H1 (cell line): Measurements from ENCODE around the gene SGCD. TPM values are rescaled to one million over a fixed set of nuclear protein-coding genes. Genes with fewer than 3 reads are reported as not detected.

Source experiments
- CTCF ChIA-PET: fragments of 300-600 bp; sonication (Branson Sonifier 250); formaldehyde crosslinking; loops from one replicate; lab custom pipeline; 2021; ENCODE audit not compliant: partially characterized antibody; lab: Charles Lee
- POLR2A ChIA-PET: fragments of 300-600 bp; sonication (Branson Sonifier 250); formaldehyde crosslinking; loops from one replicate; lab custom pipeline; 2021; ENCODE audit warnings: inconsistent platforms; ENCODE audit not compliant: partially characterized antibody; lab: Charles Lee
- DNase-seq, 2 experiments: peaks; one replicate each; pipeline versions ENCODE4 v3.0.0 to v3.0.0-alpha.2; 2010 to 2022; ENCODE audit warnings: low spot score in 2 of 2, low read depth in 1 of 2, mixed read lengths in 1 of 2
- FAIRE-seq: peaks from 2 replicates; lab custom pipeline; 2011; peaks lifted over from hg19 to GRCh38; lab: Jason Lieb, UNC
- H2AFZ ChIP-seq: 2 replicates; pipeline ENCODE4 v1.8.1; 2012; ENCODE audit warnings: low read length, inconsistent platforms
- H2AK5ac ChIP-seq: 2 replicates; pipeline ENCODE4 v1.6.1; 2013; ENCODE audit warnings: low read depth, low read length
- H2BK120ac ChIP-seq: replicated peaks from 2 replicates; pipeline ENCODE3; 2013; ENCODE audit warnings: low read depth, low read length, inconsistent platforms
- H2BK12ac ChIP-seq: 2 replicates; pipeline ENCODE4 v1.6.1; 2013; ENCODE audit warnings: low read depth, low read length
- H2BK15ac ChIP-seq: 2 replicates; pipeline ENCODE4 v1.6.1; 2013; ENCODE audit warnings: low read length
- H2BK20ac ChIP-seq: 2 replicates; pipeline ENCODE4 v1.6.1; 2013; ENCODE audit warnings: low read length
- H2BK5ac ChIP-seq: 2 replicates; pipeline ENCODE4 v1.6.1; 2013; ENCODE audit warnings: low read depth, low read length
- H3K14ac ChIP-seq: 2 replicates; pipeline ENCODE4 v1.6.1; 2013; ENCODE audit warnings: inconsistent platforms; ENCODE audit not compliant: insufficient read length
- H3K18ac ChIP-seq: 2 replicates; pipeline ENCODE4 v1.6.1; 2013; ENCODE audit warnings: low read length; ENCODE audit errors: extremely low read depth
- H3K23ac ChIP-seq: 2 replicates; pipeline ENCODE4 v1.6.1; 2013; ENCODE audit warnings: inconsistent platforms; ENCODE audit not compliant: insufficient read length
- H3K23me2 ChIP-seq: 2 replicates; pipeline ENCODE4 v1.6.1; 2013; ENCODE audit warnings: low read depth, low read length
- H3K27ac ChIP-seq: 2 replicates; pipeline ENCODE4 v1.6.1; 2011; ENCODE audit warnings: low read depth, low read length, inconsistent platforms
- H3K27me3 ChIP-seq, 4 experiments: replicated peaks in 1 of 4; 1 replicate in 1 of 4; 2 replicates in 3 of 4; pipeline versions ENCODE4 v1.6.1 to v1.8.1; 2011 to 2013; ENCODE audit warnings: low read length in 3 of 4, mild to moderate bottlenecking in 3 of 4, inconsistent platforms in 2 of 4, mixed read lengths in 2 of 4, moderate library complexity in 1 of 4; ENCODE audit not compliant: control insufficient read depth in 3 of 4, insufficient read depth in 3 of 4; ENCODE audit errors: extremely low read depth in 1 of 4
- H3K36me3 ChIP-seq, 4 experiments: 2 replicates each; pipeline versions ENCODE4 v1.6.1 to v1.8.1; 2011 to 2013; ENCODE audit warnings: mild to moderate bottlenecking in 4 of 4, low read length in 3 of 4, moderate library complexity in 2 of 4, control low read depth in 1 of 4, inconsistent platforms in 1 of 4; ENCODE audit not compliant: insufficient read depth in 4 of 4, control insufficient read depth in 2 of 4
- H3K4ac ChIP-seq: replicated peaks from 2 replicates; pipeline ENCODE3; 2013; ENCODE audit warnings: low read length, low read depth, mixed read lengths, inconsistent platforms; ENCODE audit not compliant: insufficient read length
- H3K4me1 ChIP-seq, 4 experiments: replicated peaks in 1 of 4; 1 replicate in 1 of 4; 2 replicates in 3 of 4; pipeline versions ENCODE4 v1.6.1 to v1.8.1; 2011 to 2013; ENCODE audit warnings: low read length in 3 of 4, inconsistent platforms in 2 of 4, mixed read lengths in 1 of 4; ENCODE audit not compliant: insufficient read depth in 4 of 4, control insufficient read depth in 3 of 4
- H3K4me2 ChIP-seq, 2 experiments: 2 replicates each; pipeline versions ENCODE4 v1.6.1 to v1.8.1; 2011 to 2013; ENCODE audit warnings: low read depth in 2 of 2, low read length in 2 of 2, control low read depth in 1 of 2, inconsistent platforms in 1 of 2, mild to moderate bottlenecking in 1 of 2; ENCODE audit not compliant: insufficient read depth in 1 of 2
- H3K4me3 ChIP-seq, 4 experiments: fragments of 200-600, 300-600 bp in 1 of 4; sonication (generic), shearing (Covaris generic), sonication (Bioruptor Twin) in 1 of 4; 2 replicates each; pipeline versions ENCODE4 v1.5.1 to v1.8.1; 2011 to 2016; ENCODE audit warnings: low read length in 4 of 4, low read depth in 3 of 4, control low read depth in 2 of 4, inconsistent platforms in 2 of 4, mild to moderate bottlenecking in 2 of 4, mixed read lengths in 1 of 4, moderate library complexity in 1 of 4; ENCODE audit not compliant: insufficient read depth in 2 of 4; ENCODE audit errors: extremely low read depth in 1 of 4
- H3K56ac ChIP-seq: replicated peaks from 2 replicates; pipeline ENCODE3; 2013; ENCODE audit warnings: low read depth, mild to moderate bottlenecking, mixed read lengths, low read length, inconsistent platforms; ENCODE audit not compliant: insufficient read length
- H3K79me1 ChIP-seq: 2 replicates; pipeline ENCODE4 v1.6.1; 2013; ENCODE audit warnings: low read depth, low read length, control low read depth
- H3K79me2 ChIP-seq, 2 experiments: 2 replicates each; pipeline versions ENCODE4 v1.6.1 to v1.8.1; 2012 to 2013; ENCODE audit warnings: low read length in 2 of 2, mild to moderate bottlenecking in 2 of 2, inconsistent platforms in 1 of 2; ENCODE audit not compliant: insufficient read depth in 2 of 2, control insufficient read depth in 1 of 2
- H3K9ac ChIP-seq, 4 experiments: replicated peaks in 1 of 4; 1 replicate in 1 of 4; 2 replicates in 3 of 4; pipeline versions ENCODE4 v1.6.1 to v1.8.1; 2011 to 2013; ENCODE audit warnings: low read depth in 3 of 4, low read length in 3 of 4, control low read depth in 2 of 4, mild to moderate bottlenecking in 2 of 4, moderate library complexity in 2 of 4, inconsistent platforms in 1 of 4; ENCODE audit errors: extremely low read depth in 1 of 4
- H3K9me3 ChIP-seq, 2 experiments: 2 replicates each; pipeline versions ENCODE4 v1.6.1 to v1.8.1; 2012 to 2013; ENCODE audit warnings: mild to moderate bottlenecking in 2 of 2, moderate library complexity in 2 of 2, control low read depth in 1 of 2, inconsistent platforms in 1 of 2, low read depth in 1 of 2, low read length in 1 of 2, mixed read lengths in 1 of 2; ENCODE audit not compliant: insufficient read depth in 2 of 2
- H4K20me1 ChIP-seq, 2 experiments: replicated peaks in 1 of 2; 2 replicates each; pipeline versions ENCODE3 to v1.8.1; 2011 to 2013; ENCODE audit warnings: inconsistent platforms in 2 of 2, low read length in 2 of 2, mild to moderate bottlenecking in 1 of 2; ENCODE audit not compliant: insufficient read depth in 2 of 2, control insufficient read depth in 1 of 2
- H4K5ac ChIP-seq: 2 replicates; pipeline ENCODE4 v1.6.1; 2013; ENCODE audit warnings: low read length, low read depth, mixed read lengths, inconsistent platforms; ENCODE audit not compliant: insufficient read length
- H4K8ac ChIP-seq: 2 replicates; pipeline ENCODE4 v1.8.0; 2013; ENCODE audit warnings: mild to moderate bottlenecking, moderate library complexity, low read length, inconsistent platforms; ENCODE audit not compliant: insufficient read depth; ENCODE audit errors: extremely low read depth
- H4K91ac ChIP-seq: replicated peaks from 2 replicates; pipeline ENCODE3; 2013; ENCODE audit warnings: low read length, mixed read lengths, inconsistent platforms; ENCODE audit not compliant: insufficient read length
- CHD2 ChIP-seq: IDR thresholded peaks from 2 replicates; pipeline ENCODE4 v1.6.1; 2012; ENCODE audit warnings: low read length, improper control_type of control experiment
- E2F6 ChIP-seq: IDR thresholded peaks from 2 replicates; pipeline ENCODE4 v1.6.1; 2012; ENCODE audit warnings: inconsistent platforms
- HDAC6 ChIP-seq: IDR thresholded peaks from one replicate; pipeline ENCODE4 v1.7.1; 2012; ENCODE audit warnings: low read depth, mild to moderate bottlenecking, inconsistent platforms, low read length, moderate library complexity
- JUND ChIP-seq: IDR thresholded peaks from 2 replicates; pipeline ENCODE4 v1.6.1; 2011; ENCODE audit warnings: mild to moderate bottlenecking, improper control_type of control experiment, low read length
- SIRT6 ChIP-seq: IDR thresholded peaks from one replicate; pipeline ENCODE4 v1.7.1; 2012; ENCODE audit warnings: low read length, inconsistent platforms
- TAF7 ChIP-seq: optimal IDR thresholded peaks from 2 replicates; pipeline ENCODE3; 2011; ENCODE audit warnings: low read depth, mild to moderate bottlenecking, inconsistent platforms, low read length, moderate library complexity, borderline replicate concordance
- TBP ChIP-seq: IDR thresholded peaks from 2 replicates; pipeline ENCODE4 v1.6.1; 2011; ENCODE audit warnings: low read depth, low read length, improper control_type of control experiment
- TEAD4 ChIP-seq: IDR thresholded peaks from 2 replicates; pipeline ENCODE4 v1.6.1; 2012; ENCODE audit warnings: low read depth, low read length, inconsistent platforms, mixed read lengths
- ZNF274 ChIP-seq: IDR thresholded peaks from 2 replicates; pipeline ENCODE4 v1.7.0; 2012; ENCODE audit warnings: low read length, borderline replicate concordance; ENCODE audit errors: extremely low read depth
- WGBS, 2 experiments: shearing (Covaris generic) in 1 of 2; methylation state at CpG; one replicate each; pipeline versions ENCODE4 v1.1.6 to v1.1.7; 2013 to 2015; ENCODE audit warnings: low lambda C conversion rate in 2 of 2, mixed read lengths in 2 of 2, inconsistent platforms in 1 of 2, low coverage in 1 of 2, missing lambda C conversion rate in 1 of 2; ENCODE audit not compliant: insufficient replicate concordance in 2 of 2, insufficient coverage in 1 of 2, insufficient read length in 1 of 2; ENCODE audit errors: extremely low coverage in 1 of 2, missing lambda C conversion rate in 1 of 2; 5-methylcytosine and 5-hydroxymethylcytosine counted together
- polyA plus RNA-seq, 7 experiments: library from polyadenylated mRNA; depleted of rRNA in 3 of 7; stranded (reverse) in 5 of 7; unstranded in 2 of 7; fragments of >200 nt in 5 of 7; fragments of 200-250 nt in 2 of 7; gene quantifications; 1 replicate in 5 of 7; 2 replicates in 1 of 7; 4 replicates in 1 of 7; pipeline versions ENCODE4 v1.2.1 to v1.2.3, GENCODE V29; 2011 to 2013; ENCODE audit warnings: missing spikeins in 2 of 7, mixed read lengths in 2 of 7
- total RNA-seq: library from RNA; stranded (reverse); fragmentation: NEBNext Ultra II Directional; extraction: Animal tissue kit (Norgen Biotek cat#: 25700); gene quantifications from 2 replicates; pipeline ENCODE4 v1.2.1, GENCODE V29; 2021

SGCD gene
- total and polyA plus RNA-seq, 2 of the 8 experiments (the other 6 are each of a cell fraction or from before 2014, with no cell fraction given) = 0.04 to 0.08 TPM

- Histone ChIP-seq H3K14ac (no peak overlapping the region), H3K56ac (no peak overlapping the region), H3K23ac (no peak overlapping the region), H3K27ac (no peak overlapping the region), H3K79me1 (no peaks in the 10 kb centered on the region), H2BK12ac (no peak overlapping the region), H4K91ac (no peak overlapping the region), H4K20me1 (no peaks in the 10 kb centered on the region), H4K5ac (no peak overlapping the region), H4K8ac (no peak overlapping the region), H3K4me2 (no peak overlapping the region), H3K4me1 (no peaks in the 10 kb centered on the region), H2BK5ac (no peak overlapping the region), H3K18ac (no peak overlapping the region), H3K27me3 (no peaks in the 10 kb centered on the region), H2BK120ac (no peak overlapping the region), H2BK15ac (no peak overlapping the region), H3K9me3 (no peaks in the 10 kb centered on the region), H2AFZ (no peak overlapping the region), H3K79me2 (no peaks in the 10 kb centered on the region), H3K4me3 (no peak overlapping the region), H2AK5ac (no peak overlapping the region), H2BK20ac (no peak overlapping the region), H3K9ac (no peak overlapping the region), H3K23me2 (no peaks in the 10 kb centered on the region), H3K36me3 (no peaks in the 10 kb centered on the region), H3K4ac (no peak overlapping the region)
- TF ChIP-seq TBP (no peak), CHD2 (no peak), JUND (no peak), TEAD4 (no peak), E2F6 (no peak), HDAC6 (no peak), TAF7 (no peak), ZNF274 (no peak), SIRT6 (no peak)
- DNase-seq (no peak), FAIRE-seq (no peak)
- CTCF ChIA-PET = no interaction called here
- WGBS, 2 experiments = 94% methylated on average over 1 of the region's 1 CpG; no CpG with 5 or more reads in 1 of the 2 experiments
- POLR2A ChIA-PET = no interaction called here
Measured at GRCh38 chr5:156331181-156331580, 4.2 kb downstream of the SGCD start.
